CD4-positive, alpha-beta memory T cell (primary cell): Measurements from ENCODE around the gene MYH15. TPM values are rescaled to one million over a fixed set of nuclear protein-coding genes. Genes with fewer than 3 reads are reported as not detected.

Experiments used
- CTCF ChIA-PET: fragments of 350-600 bp; sonication (Branson Sonifier 250); formaldehyde crosslinking; loops from one replicate; lab custom pipeline; 2021; ENCODE audit warnings: inconsistent platforms; ENCODE audit not compliant: partially characterized antibody; lab: Charles Lee
- POLR2A ChIA-PET: fragments of 350-600 bp; sonication (Branson Sonifier 250); formaldehyde crosslinking; loops from one replicate; lab custom pipeline; 2021; ENCODE audit not compliant: partially characterized antibody; lab: Charles Lee
- DNase-seq, 5 donors: peaks; one replicate each; pipeline versions ENCODE4 v3.0.0 to v3.0.0-alpha.2; 2020 to 2022; ENCODE audit warnings: mixed read lengths in 1 of 5
- H3K27ac ChIP-seq: one replicate; pipeline ENCODE4 v1.7.0; 2013; ENCODE audit warnings: low read depth, low read length
- H3K27me3 ChIP-seq: 2 replicates; pipeline ENCODE4 v1.7.0; 2013; ENCODE audit warnings: mild to moderate bottlenecking, low read length, moderate library complexity; ENCODE audit not compliant: insufficient read depth
- H3K36me3 ChIP-seq: 2 replicates; pipeline ENCODE4 v1.7.0; 2013; ENCODE audit warnings: mild to moderate bottlenecking, low read length, moderate library complexity; ENCODE audit not compliant: insufficient read depth
- H3K4me1 ChIP-seq: 2 replicates; pipeline ENCODE4 v1.7.0; 2013; ENCODE audit warnings: mild to moderate bottlenecking, low read length, moderate library complexity; ENCODE audit not compliant: insufficient read depth
- H3K4me3 ChIP-seq, 2 donors: one replicate each; pipeline ENCODE4 v1.7.0; 2013; ENCODE audit warnings: low read length in 2 of 2, mild to moderate bottlenecking in 1 of 2
- H3K9me3 ChIP-seq, 2 donors: one replicate each; pipeline ENCODE4 v1.7.0; 2013; ENCODE audit warnings: low read length in 2 of 2, control low read depth in 1 of 2; ENCODE audit not compliant: control insufficient read depth in 1 of 2
- H3K27ac Mint-ChIP-seq, 7 donors: one replicate each; pipeline ENCODE4 v1.8.0; 2020 to 2021; ENCODE audit warnings: mixed read lengths in 7 of 7, mild to moderate bottlenecking in 6 of 7, inconsistent platforms in 3 of 7, moderate library complexity in 3 of 7
- H3K27me3 Mint-ChIP-seq, 2 donors: one replicate each; pipeline ENCODE4 v1.8.0; 2020 to 2021; ENCODE audit warnings: mixed read lengths in 2 of 2
- H3K36me3 Mint-ChIP-seq, 2 donors: one replicate each; pipeline ENCODE4 v1.8.0; 2020 to 2021; ENCODE audit warnings: mixed read lengths in 2 of 2, inconsistent platforms in 1 of 2, mild to moderate bottlenecking in 1 of 2
- H3K4me1 Mint-ChIP-seq, 4 donors: one replicate each; pipeline ENCODE4 v1.8.0; 2020 to 2021; ENCODE audit warnings: mixed read lengths in 4 of 4, mild to moderate bottlenecking in 1 of 4
- H3K4me3 Mint-ChIP-seq, 8 donors: one replicate each; pipeline ENCODE4 v1.8.0; 2020 to 2021; ENCODE audit warnings: mixed read lengths in 8 of 8, mild to moderate bottlenecking in 7 of 8, moderate library complexity in 6 of 8, inconsistent platforms in 3 of 8
- H3K9me3 Mint-ChIP-seq, 8 donors: one replicate each; pipeline ENCODE4 v1.8.0; 2020 to 2021; ENCODE audit warnings: mixed read lengths in 8 of 8, mild to moderate bottlenecking in 5 of 8, inconsistent platforms in 3 of 8, moderate library complexity in 1 of 8
- intact Hi-C: fragments of 100-400 bp; cut with micrococcal nuclease; formaldehyde crosslinking; loops from one replicate; pipeline ENCODE4 v1.15.1; 2023
- polyA plus RNA-seq, 2 donors: library from polyadenylated mRNA; unstranded; fragments of 300-500 nt; fragmentation: Illumina TruSeq; gene quantifications; one replicate each; pipeline ENCODE4 v1.2.3, GENCODE V29; 2021
- total RNA-seq, 2 experiments: library from RNA; stranded (reverse); gene quantifications; one replicate each; pipeline ENCODE4 v1.2.3, GENCODE V29; 2021

The MYH15 gene
- total RNA-seq = under 1 TPM in 1 of 2 experiments, not detected in 1; 0.06 TPM
- not detected for polyA plus RNA-seq

- H3K4me1 Mint-ChIP-seq = no peaks in the 10 kb centered on the region
- DNase-seq = no peak
- H3K27ac ChIP-seq = no peak within 1 kb of the TSS
- peak within 1 kb of the TSS in 1 of 7 donors; percentile 14 for H3K27ac Mint-ChIP-seq
- no peak within 1 kb of the TSS for H3K4me3 Mint-ChIP-seq
- ChIA-PET POLR2A (no interaction called here), CTCF (interaction anchor here (1.1 kb wide), 1 partner anchor 513 kb away, joined by 3 read pairs; no protein-coding TSS in a partner anchor)
- H3K4me3 ChIP-seq = no peak within 1 kb of the TSS
- H3K9me3 Mint-ChIP-seq = no peaks in the 10 kb centered on the region
- no peaks in the 10 kb centered on the region for H3K4me1 ChIP-seq
- intact Hi-C loops = no loop called here
- no peaks in the 10 kb centered on the region for H3K36me3 ChIP-seq
- H3K27me3 Mint-ChIP-seq = no peaks in the 10 kb centered on the region
- H3K27me3 ChIP-seq = no peaks in the 10 kb centered on the region
- no peaks in the 10 kb centered on the region for H3K36me3 Mint-ChIP-seq
- no peaks in the 10 kb centered on the region for H3K9me3 ChIP-seq
Observed at GRCh38 chr3:108510496-108510895, at the start of gene MYH15. TSS of gene MYH15 (minus strand) at chr3:108510596. CDS start at chr3:108510530, 66 bp downstream.

GRCh38 chr3:108555966-108556581, 45.7 kb upstream of the MYH15 start:
- CTCF ChIA-PET = interaction anchor here (0.9 to 5.3 kb wide), 2 partner anchors 11 to 67 kb away, joined by 3 to 115 read pairs; no protein-coding TSS in a partner anchor
- peaks cover 3 to 7% (median 5%) of the 10 kb centered on the region in 4 donors for H3K4me1 Mint-ChIP-seq
- no peaks in the 10 kb centered on the region for H3K27me3 ChIP-seq
- H3K36me3 ChIP-seq = no peaks in the 10 kb centered on the region
- H3K9me3 Mint-ChIP-seq = no peaks in the 10 kb centered on the region
- no peak for DNase-seq
- no peak overlapping the region for H3K4me3 ChIP-seq
- intact Hi-C loops = loop anchor here (10.0 kb wide), 3 partner anchors 529 to 881 kb away; no protein-coding TSS in a partner anchor
- H3K27me3 Mint-ChIP-seq = no peaks in the 10 kb centered on the region
- H3K4me1 ChIP-seq = no peaks in the 10 kb centered on the region
- no peak overlapping the region for H3K27ac Mint-ChIP-seq
- POLR2A ChIA-PET = interaction anchor here (1.2 kb wide), 1 partner anchor 33 kb away, joined by 4 read pairs; the partner anchor contains the start of genes CIP2A and DZIP3
- no peak overlapping the region for H3K4me3 Mint-ChIP-seq
- H3K27ac ChIP-seq = no peak overlapping the region
- no peaks in the 10 kb centered on the region for H3K9me3 ChIP-seq
- peaks cover 4 to 7% of the 10 kb centered on the region in 2 donors for H3K36me3 Mint-ChIP-seq

GRCh38 chr3:108554913-108555571, 44.6 kb upstream of the MYH15 start:
- Histone ChIP-seq H3K4me1 (no peaks in the 10 kb centered on the region), H3K27ac (no peak overlapping the region), H3K36me3 (no peaks in the 10 kb centered on the region), H3K9me3 (no peaks in the 10 kb centered on the region), H3K4me3 (no peak overlapping the region), H3K27me3 (no peaks in the 10 kb centered on the region)
- Mint-ChIP-seq H3K36me3 (peaks cover 4 to 7% of the 10 kb centered on the region in 2 donors), H3K4me1 (peaks cover 3 to 7% (median 5%) of the 10 kb centered on the region in 4 donors), H3K4me3 (no peak overlapping the region), H3K9me3 (no peaks in the 10 kb centered on the region), H3K27me3 (no peaks in the 10 kb centered on the region), H3K27ac (peak overlapping the region in 1 of 7 donors; percentile 32)
- no peak for DNase-seq
- ChIA-PET POLR2A (interaction anchor here (1.2 kb wide), 1 partner anchor 34 kb away, joined by 4 read pairs; the partner anchor contains the start of genes CIP2A and DZIP3), CTCF (interaction anchor here (0.9 to 5.3 kb wide), 3 partner anchors 12 to 360 kb away, joined by 3 to 115 read pairs (median 29); no protein-coding TSS in a partner anchor)
- intact Hi-C loops = loop anchor here (10.0 kb wide), 3 partner anchors 530 to 880 kb away; no protein-coding TSS in a partner anchor

GRCh38 chr3:108554229-108554628, 43.8 kb upstream of the MYH15 start:
- peaks cover 3 to 7% (median 5%) of the 10 kb centered on the region in 4 donors for H3K4me1 Mint-ChIP-seq
- H3K27ac Mint-ChIP-seq = no peak overlapping the region
- H3K4me3 Mint-ChIP-seq = no peak overlapping the region
- Histone ChIP-seq H3K27me3 (no peaks in the 10 kb centered on the region), H3K36me3 (no peaks in the 10 kb centered on the region), H3K4me3 (no peak overlapping the region), H3K9me3 (no peaks in the 10 kb centered on the region), H3K27ac (no peak overlapping the region), H3K4me1 (no peaks in the 10 kb centered on the region)
- H3K27me3 Mint-ChIP-seq = no peaks in the 10 kb centered on the region
- intact Hi-C loops = loop anchor here (10.0 kb wide), 3 partner anchors 531 to 879 kb away; no protein-coding TSS in a partner anchor
- ChIA-PET CTCF (interaction anchor here (1.6 to 5.3 kb wide), 4 partner anchors 11 to 361 kb away, joined by 8 to 115 read pairs (median 24); no protein-coding TSS in a partner anchor), POLR2A (no interaction called here)
- peaks cover 4 to 5% of the 10 kb centered on the region in 2 donors for H3K36me3 Mint-ChIP-seq
- H3K9me3 Mint-ChIP-seq = no peaks in the 10 kb centered on the region
- no peak for DNase-seq

- no peak overlapping the region for H3K27ac ChIP-seq
- POLR2A ChIA-PET = interaction anchor here (1.4 to 2.7 kb wide), 3 partner anchors 8 to 53 kb away, joined by 3 to 9 read pairs (median 4); partner anchors contain the start of genes CIP2A and DZIP3
- intact Hi-C loops = loop anchor here (1.0 to 10.0 kb wide), 7 partner anchors 63 to 1316 kb away; no protein-coding TSS in a partner anchor
- no peaks in the 10 kb centered on the region for H3K4me1 ChIP-seq
- H3K27ac Mint-ChIP-seq = peak overlapping the region in 2 of 7 donors; percentile 6 to 38
- peak overlapping the region in 1 of 8 donors; percentile 14 for H3K4me3 Mint-ChIP-seq
- no peak overlapping the region for H3K4me3 ChIP-seq
- no peaks in the 10 kb centered on the region for H3K9me3 Mint-ChIP-seq
- H3K36me3 Mint-ChIP-seq = no peaks in the 10 kb centered on the region
- no peaks in the 10 kb centered on the region for H3K9me3 ChIP-seq
- no peaks in the 10 kb centered on the region for H3K27me3 ChIP-seq
- peaks cover 4 to 7% (median 7%) of the 10 kb centered on the region in 4 donors for H3K4me1 Mint-ChIP-seq
- DNase-seq = peak in 4 of 5 donors; percentile 38 to 50 (median 39)
- H3K36me3 ChIP-seq = no peaks in the 10 kb centered on the region
- H3K27me3 Mint-ChIP-seq = no peaks in the 10 kb centered on the region
- CTCF ChIA-PET = interaction anchor here (0.7 to 5.3 kb wide), 33 partner anchors 8 to 1317 kb away, joined by 3 to 115 read pairs (median 5); partner anchors contain the start of genes CIP2A and DZIP3
Observed at GRCh38 chr3:108552267-108553159, 42.1 kb upstream of the MYH15 start.

- Mint-ChIP-seq H3K9me3 (no peaks in the 10 kb centered on the region), H3K27ac (no peak overlapping the region), H3K36me3 (no peaks in the 10 kb centered on the region), H3K4me1 (peaks cover 15 to 20% (median 18%) of the 10 kb centered on the region in 4 donors), H3K4me3 (no peak overlapping the region), H3K27me3 (no peaks in the 10 kb centered on the region)
- Histone ChIP-seq H3K27ac (no peak overlapping the region), H3K4me3 (no peak overlapping the region), H3K27me3 (no peaks in the 10 kb centered on the region), H3K4me1 (peaks cover 10% of the 10 kb centered on the region), H3K36me3 (no peaks in the 10 kb centered on the region), H3K9me3 (no peaks in the 10 kb centered on the region)
- intact Hi-C loops = no loop called here
- ChIA-PET CTCF (no interaction called here), POLR2A (no interaction called here)
- no peak for DNase-seq
Observed at GRCh38 chr3:108548886-108549285, 38.5 kb upstream of the MYH15 start.
